K562 (cell line): ENCODE measurements around the gene NTN3. TPM values are rescaled to one million over a fixed set of nuclear protein-coding genes. Genes with fewer than 3 reads are reported as not detected.

Experiments
- COPS2 ChIP-seq: fragments of 450-650 bp; conservative IDR thresholded peaks from 2 replicates; pipeline ENCODE4 v1.6.1; 2016; ENCODE audit warnings: mild to moderate bottlenecking, moderate library complexity
- CREB1 ChIP-seq, 2 experiments: sonication (generic) in 1 of 2; formaldehyde crosslinking in 1 of 2; IDR thresholded peaks; 2 replicates each; pipeline versions ENCODE4 v1.6.1 to v1.8.0; 2012 to 2022; ENCODE audit warnings: inconsistent platforms in 1 of 2, mild to moderate bottlenecking in 1 of 2, missing genetic modification reagents in 1 of 2, moderate library complexity in 1 of 2
- EP400 ChIP-seq: fragments of 450-650 bp; IDR thresholded peaks from 2 replicates; pipeline ENCODE4 v1.6.1; 2017; ENCODE audit warnings: antibody characterized with exemption, mild to moderate bottlenecking, moderate library complexity
- ETS2 ChIP-seq: IDR thresholded peaks from 2 replicates; pipeline ENCODE4 v1.6.1; 2016; ENCODE audit warnings: borderline replicate concordance, missing genetic modification characterization, mild to moderate bottlenecking, moderate library complexity, missing compliant biosample characterization; ENCODE audit not compliant: poor library complexity, severe bottlenecking
- HDAC8 ChIP-seq: fragments of 450-650 bp; IDR thresholded peaks from 2 replicates; pipeline ENCODE4 v1.6.1; 2016; ENCODE audit warnings: mild to moderate bottlenecking, missing genetic modification characterization, moderate library complexity, missing compliant biosample characterization
- IRF2 ChIP-seq: sonication (generic); formaldehyde crosslinking; IDR thresholded peaks from 2 replicates; pipeline ENCODE4 v1.8.1; 2022; ENCODE audit warnings: mild to moderate bottlenecking, missing genetic modification reagents
- KAT7 ChIP-seq: sonication (generic); formaldehyde crosslinking; IDR thresholded peaks from 2 replicates; pipeline ENCODE4 v1.8.0; 2022; ENCODE audit warnings: missing genetic modification reagents, mild to moderate bottlenecking, borderline replicate concordance
- KHSRP ChIP-seq: fragments of 450-650 bp; IDR thresholded peaks from 2 replicates; pipeline ENCODE4 v1.6.1; 2017
- MBD2 ChIP-seq: sonication (generic); IDR thresholded peaks from 2 replicates; pipeline ENCODE4 v1.6.1; 2016; ENCODE audit warnings: low read depth, borderline replicate concordance
- NRF1 ChIP-seq, 2 experiments: fragments of 450-650 bp; IDR thresholded peaks in 1 of 2; conservative IDR thresholded peaks in 1 of 2; 2 replicates each; pipeline ENCODE4 v1.6.1; 2014; ENCODE audit warnings: mild to moderate bottlenecking in 2 of 2
- RBM15 ChIP-seq: fragments of 200-400 bp; formaldehyde crosslinking; IDR thresholded peaks from 2 replicates; pipeline ENCODE4 v1.6.1; 2018; ENCODE audit warnings: mild to moderate bottlenecking, low read length, moderate library complexity; ENCODE audit not compliant: insufficient read depth
- RBM17 ChIP-seq: fragments of 200-400 bp; formaldehyde crosslinking; IDR thresholded peaks from 2 replicates; pipeline ENCODE4 v1.6.1; 2017; ENCODE audit warnings: low read depth, mild to moderate bottlenecking, low read length, borderline replicate concordance
- SMC3 ChIP-seq: conservative IDR thresholded peaks from 2 replicates; pipeline ENCODE4 v1.6.1; 2011; ENCODE audit warnings: low read depth, low read length, improper control_type of control experiment; ENCODE audit not compliant: insufficient read depth
- SREBF2 ChIP-seq: sonication (generic); formaldehyde crosslinking; IDR thresholded peaks from 2 replicates; pipeline ENCODE4 v1.4.0; 2020; ENCODE audit warnings: mild to moderate bottlenecking, missing genetic modification reagents
- YBX1 ChIP-seq: fragments of 450-650 bp; IDR thresholded peaks from 2 replicates; pipeline ENCODE4 v1.7.1; 2016; ENCODE audit warnings: mild to moderate bottlenecking
- ZFP1 ChIP-seq: fragments of 450-650 bp; formaldehyde crosslinking; IDR thresholded peaks from 2 replicates; pipeline ENCODE4 v1.4.0; 2020; ENCODE audit warnings: mild to moderate bottlenecking, mixed read lengths
- ZNF507 ChIP-seq: conservative IDR thresholded peaks from 2 replicates; pipeline ENCODE4 v1.6.1; 2017; ENCODE audit warnings: missing genetic modification characterization, missing compliant biosample characterization
- ZNF589 ChIP-seq: fragments of 200-800 bp; sonication (Bioruptor generic); IDR thresholded peaks from 2 replicates; pipeline ENCODE4 v1.6.1; 2016; ENCODE audit warnings: low read depth, missing genetic modification characterization, missing compliant biosample characterization
- ZNF644 ChIP-seq: fragments of 200-800 bp; sonication (Bioruptor generic); IDR thresholded peaks from 2 replicates; pipeline ENCODE4 v1.6.1; 2016; ENCODE audit warnings: low read depth, missing genetic modification characterization, missing compliant biosample characterization
- ZNF780A ChIP-seq: fragments of 250-450 bp; sonication (Bioruptor Pico); IDR thresholded peaks from 2 replicates; pipeline ENCODE4 v1.5.0; 2021; ENCODE audit warnings: mild to moderate bottlenecking
- polyA plus RNA-seq, 8 experiments: library from polyadenylated mRNA; depleted of rRNA in 4 of 8; stranded (reverse) in 5 of 8; unstranded in 3 of 8; fragments of >200 nt; fragmentation: Nextera tagmentation in 2 of 8; fragmentation: Illumina TruSeq in 1 of 8; extraction: Ambion mirVana in 2 of 8; extraction: Trizol in 1 of 8; gene quantifications; 2 replicates each; pipeline versions ENCODE4 v1.2.1 to v1.2.3, GENCODE V29; 2011 to 2014; ENCODE audit warnings: inconsistent platforms in 1 of 8, missing spikeins in 1 of 8
- total RNA-seq, 7 experiments: library from RNA; depleted of rRNA in 6 of 7; stranded (reverse); fragments of >200 nt in 6 of 7; fragmentation: Illumina TruSeq in 2 of 7; extraction: Trizol in 2 of 7; gene quantifications; 2 replicates each; pipeline versions ENCODE4 v1.2.1 to v1.2.3, GENCODE V29; 2011 to 2021; ENCODE audit warnings: low replicate concordance in 1 of 7
- TF ChIP-seq, protein P1 (sequence below): IDR thresholded peaks from 3 replicates; pipeline ENCODE4 v1.6.1; 2011; ENCODE audit warnings: borderline replicate concordance, mild to moderate bottlenecking; ENCODE audit not compliant: insufficient read length, insufficient read depth
- TF ChIP-seq, protein P2 (sequence below): fragments of 250-450 bp; sonication (Bioruptor Pico); IDR thresholded peaks from 2 replicates; pipeline ENCODE4 v1.8.0; 2021; ENCODE audit warnings: mild to moderate bottlenecking, moderate library complexity
- TF ChIP-seq, protein P3 (sequence below): fragments of 250-450 bp; sonication (Bioruptor Pico); IDR thresholded peaks from 2 replicates; pipeline ENCODE4 v1.5.1; 2021; ENCODE audit warnings: mild to moderate bottlenecking
- TF ChIP-seq, protein P4 (sequence below): fragments of 450-650 bp; IDR thresholded peaks from one replicate; pipeline ENCODE4 v1.6.1; 2018; ENCODE audit warnings: mild to moderate bottlenecking, moderate library complexity; ENCODE audit not compliant: partially characterized antibody

NTN3 gene
- total and polyA plus RNA-seq, 9 of the 15 experiments (the other 6 are each of a cell fraction or from before 2014, with no cell fraction given) = not detected

DNA sequence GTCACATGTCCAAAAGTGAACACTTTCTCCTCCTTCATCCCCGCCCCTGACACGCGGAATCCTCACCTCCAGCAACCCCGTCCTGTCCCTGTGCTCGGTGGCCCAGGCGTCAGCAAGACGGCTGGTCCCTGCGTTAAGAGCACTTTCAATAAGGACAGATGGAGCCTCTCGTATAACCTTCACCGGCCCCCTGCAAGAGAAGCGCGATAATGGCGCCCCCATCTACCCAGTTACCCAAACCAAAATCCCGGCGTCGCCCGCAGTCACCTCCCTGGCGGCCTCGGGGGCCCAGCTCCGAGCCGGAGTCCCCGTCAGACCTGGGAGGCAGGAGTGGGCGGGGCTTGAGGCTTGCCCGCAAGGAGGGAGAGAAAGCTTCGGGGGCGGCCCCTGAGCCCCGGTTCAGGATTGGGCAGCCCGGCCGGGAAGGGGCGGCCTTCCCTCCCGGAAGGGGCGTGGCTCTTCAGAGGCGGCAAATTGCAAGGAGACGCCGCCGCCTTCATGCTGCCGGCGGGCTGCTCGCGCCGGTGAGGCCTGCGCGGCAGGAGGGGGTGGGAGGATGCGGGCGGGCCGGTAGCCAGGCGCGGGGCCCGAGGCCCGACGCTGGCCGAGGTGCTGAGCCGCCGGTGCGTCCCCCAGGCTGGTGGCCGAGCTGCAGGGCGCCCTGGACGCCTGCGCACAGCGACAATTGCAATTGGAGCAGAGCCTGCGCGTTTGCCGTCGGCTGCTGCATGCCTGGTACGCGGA lies 11.3 kb upstream of the NTN3 start, which contains the start of gene TEDC2 (continued):
- TF ChIP-seq, protein P1, sequence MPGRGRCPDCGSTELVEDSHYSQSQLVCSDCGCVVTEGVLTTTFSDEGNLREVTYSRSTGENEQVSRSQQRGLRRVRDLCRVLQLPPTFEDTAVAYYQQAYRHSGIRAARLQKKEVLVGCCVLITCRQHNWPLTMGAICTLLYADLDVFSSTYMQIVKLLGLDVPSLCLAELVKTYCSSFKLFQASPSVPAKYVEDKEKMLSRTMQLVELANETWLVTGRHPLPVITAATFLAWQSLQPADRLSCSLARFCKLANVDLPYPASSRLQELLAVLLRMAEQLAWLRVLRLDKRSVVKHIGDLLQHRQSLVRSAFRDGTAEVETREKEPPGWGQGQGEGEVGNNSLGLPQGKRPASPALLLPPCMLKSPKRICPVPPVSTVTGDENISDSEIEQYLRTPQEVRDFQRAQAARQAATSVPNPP = no peak
- TF ChIP-seq COPS2 = no peak
- TF ChIP-seq ZNF644 (tag) = no peak
- TF ChIP-seq ZNF589 (CRISPR knock-in tag) = no peak
- TF ChIP-seq RBM17 = no peak
- TF ChIP-seq, protein P2, sequence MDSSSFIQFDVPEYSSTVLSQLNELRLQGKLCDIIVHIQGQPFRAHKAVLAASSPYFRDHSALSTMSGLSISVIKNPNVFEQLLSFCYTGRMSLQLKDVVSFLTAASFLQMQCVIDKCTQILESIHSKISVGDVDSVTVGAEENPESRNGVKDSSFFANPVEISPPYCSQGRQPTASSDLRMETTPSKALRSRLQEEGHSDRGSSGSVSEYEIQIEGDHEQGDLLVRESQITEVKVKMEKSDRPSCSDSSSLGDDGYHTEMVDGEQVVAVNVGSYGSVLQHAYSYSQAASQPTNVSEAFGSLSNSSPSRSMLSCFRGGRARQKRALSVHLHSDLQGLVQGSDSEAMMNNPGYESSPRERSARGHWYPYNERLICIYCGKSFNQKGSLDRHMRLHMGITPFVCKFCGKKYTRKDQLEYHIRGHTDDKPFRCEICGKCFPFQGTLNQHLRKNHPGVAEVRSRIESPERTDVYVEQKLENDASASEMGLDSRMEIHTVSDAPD = no peak
- TF ChIP-seq ZNF507 = no peak
- no peak for TF ChIP-seq SREBF2
- TF ChIP-seq SMC3 = no peak
- TF ChIP-seq CREB1 (IDR thresholded peaks at IDR 0.05) = no peak; the same call in 1 of the 2 replicates
- no peak; the same call in 1 of the 2 replicates for TF ChIP-seq CREB1 (CRISPR knock-in tag; IDR thresholded peaks at IDR 0.05)
- peak; percentile 84 to 86 for TF ChIP-seq NRF1 (conservative IDR thresholded peaks at IDR 0.05 in 1 of 2, IDR thresholded peaks at IDR 0.05 in 1 of 2)
- TF ChIP-seq, protein P3, sequence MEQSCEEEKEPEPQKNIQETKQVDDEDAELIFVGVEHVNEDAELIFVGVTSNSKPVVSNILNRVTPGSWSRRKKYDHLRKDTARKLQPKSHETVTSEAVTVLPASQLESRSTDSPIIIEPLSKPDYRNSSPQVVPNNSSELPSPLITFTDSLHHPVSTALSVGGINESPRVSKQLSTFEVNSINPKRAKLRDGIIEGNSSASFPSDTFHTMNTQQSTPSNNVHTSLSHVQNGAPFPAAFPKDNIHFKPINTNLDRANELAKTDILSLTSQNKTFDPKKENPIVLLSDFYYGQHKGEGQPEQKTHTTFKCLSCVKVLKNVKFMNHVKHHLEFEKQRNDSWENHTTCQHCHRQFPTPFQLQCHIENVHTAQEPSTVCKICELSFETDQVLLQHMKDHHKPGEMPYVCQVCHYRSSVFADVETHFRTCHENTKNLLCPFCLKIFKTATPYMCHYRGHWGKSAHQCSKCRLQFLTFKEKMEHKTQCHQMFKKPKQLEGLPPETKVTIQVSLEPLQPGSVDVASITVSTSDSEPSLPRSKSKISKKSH = no peak
- TF ChIP-seq, protein P4, sequence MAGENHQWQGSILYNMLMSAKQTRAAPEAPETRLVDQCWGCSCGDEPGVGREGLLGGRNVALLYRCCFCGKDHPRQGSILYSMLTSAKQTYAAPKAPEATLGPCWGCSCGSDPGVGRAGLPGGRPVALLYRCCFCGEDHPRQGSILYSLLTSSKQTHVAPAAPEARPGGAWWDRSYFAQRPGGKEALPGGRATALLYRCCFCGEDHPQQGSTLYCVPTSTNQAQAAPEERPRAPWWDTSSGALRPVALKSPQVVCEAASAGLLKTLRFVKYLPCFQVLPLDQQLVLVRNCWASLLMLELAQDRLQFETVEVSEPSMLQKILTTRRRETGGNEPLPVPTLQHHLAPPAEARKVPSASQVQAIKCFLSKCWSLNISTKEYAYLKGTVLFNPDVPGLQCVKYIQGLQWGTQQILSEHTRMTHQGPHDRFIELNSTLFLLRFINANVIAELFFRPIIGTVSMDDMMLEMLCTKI = no peak
- TF ChIP-seq HDAC8 (tag) = no peak
- no peak for TF ChIP-seq YBX1
- TF ChIP-seq KHSRP = no peak
- TF ChIP-seq IRF2 (CRISPR knock-in tag) = no peak
- TF ChIP-seq EP400 = peak; percentile 54; the same call in 1 of the 2 replicates
- TF ChIP-seq ETS2 = no peak
- no peak for TF ChIP-seq ZFP1 (CRISPR knock-in tag)
- no peak for TF ChIP-seq RBM15
- TF ChIP-seq ZNF780A (CRISPR knock-in tag) = no peak
- peak; percentile 43; the same call in 1 of the 2 replicates for TF ChIP-seq MBD2
- peak; percentile 67; the same call in 1 of the 2 replicates for TF ChIP-seq KAT7
